HCT116 (cell line): ENCODE data around the gene ARHGAP10. TPM values are rescaled to one million over a fixed set of nuclear protein-coding genes. Genes with fewer than 3 reads are reported as not detected.

Experiments used
- ATAC-seq: fragments of 200-7000 bp; cut with Tn5 transposase; 2 replicates; pipeline ENCODE4 v1.9.1; 2020; ENCODE audit warnings: mild to moderate bottlenecking, moderate library complexity
- BruUV-seq: library from RNA; stranded (reverse); fragments of 400-500 nt; replicated peaks from 2 replicates; lab custom pipeline; 2021; lab: Mats Ljungman, UMichigan
- CTCF ChIA-PET: fragments of 300-600 bp; sonication (Branson Sonifier 250); formaldehyde crosslinking; loops from one replicate; lab custom pipeline; 2021; ENCODE audit warnings: antibody characterized with exemption; lab: Charles Lee
- POLR2A ChIA-PET: fragments of 300-600, 350-600 bp; sonication (Branson Sonifier 250); formaldehyde crosslinking; loops from one replicate; lab custom pipeline; 2021; ENCODE audit warnings: antibody characterized with exemption; lab: Charles Lee
- RAD21 ChIA-PET, 2 experiments: fragments of 300-600 bp; sonication (Branson Sonifier 250); formaldehyde crosslinking; loops; one replicate each; lab custom pipeline; 2023; ENCODE audit warnings: low total read pairs in 2 of 2; ENCODE audit not compliant: uncharacterized antibody in 2 of 2, unreplicated experiment in 2 of 2, low non-redundant PET in 1 of 2; lab: Charles Lee
- DNase-seq: peaks from one replicate; pipeline ENCODE4 v3.0.0-alpha.2; 2010; ENCODE audit warnings: low read depth, low spot score
- H2AFZ ChIP-seq: fragments of 200-600 bp; shearing (Covaris generic), sonication (generic); 2 replicates; pipeline ENCODE4 v1.6.1; 2017; ENCODE audit warnings: low read depth, mixed run types, mixed read lengths, antibody characterized with exemption, low read length; ENCODE audit not compliant: poor library complexity, severe bottlenecking
- H3K27ac ChIP-seq: 2 replicates; pipeline ENCODE4 v1.5.1; 2012; ENCODE audit warnings: low read depth, low read length
- H3K27me3 ChIP-seq: fragments of 200-600 bp; sonication (generic); 2 replicates; pipeline ENCODE4 v1.6.1; 2016; ENCODE audit warnings: mixed run types, low read length, mixed read lengths; ENCODE audit not compliant: insufficient read depth
- H3K36me3 ChIP-seq, 2 experiments: fragments of 200-500 bp in 1 of 2; fragments of 200-600 bp in 1 of 2; sonication (Bioruptor generic) in 1 of 2; sonication (generic) in 1 of 2; 2 replicates each; pipeline versions ENCODE4 v1.5.1 to v1.6.1; 2014 to 2016; ENCODE audit warnings: low read length in 2 of 2, inconsistent platforms in 1 of 2, mixed read lengths in 1 of 2, mixed run types in 1 of 2; ENCODE audit not compliant: insufficient read depth in 2 of 2, control insufficient read depth in 1 of 2
- H3K4me1 ChIP-seq, 2 experiments: fragments of 200-600 bp in 1 of 2; sonication (generic) in 1 of 2; 2 replicates each; pipeline versions ENCODE4 v1.5.1 to v1.6.1; 2012 to 2017; ENCODE audit warnings: low read length in 2 of 2, inconsistent platforms in 1 of 2, mild to moderate bottlenecking in 1 of 2, mixed read lengths in 1 of 2, mixed run types in 1 of 2, moderate library complexity in 1 of 2; ENCODE audit not compliant: insufficient read depth in 2 of 2, control insufficient read depth in 1 of 2
- H3K4me2 ChIP-seq: fragments of 200-600 bp; sonication (generic); 2 replicates; pipeline ENCODE4 v1.6.1; 2017; ENCODE audit warnings: mixed run types, low read length, mixed read lengths
- H3K4me3 ChIP-seq, 2 experiments: fragments of 200-600 bp in 1 of 2; sonication (generic) in 1 of 2; replicated peaks in 1 of 2; 2 replicates each; pipeline ENCODE4 v1.5.1; 2011 to 2016; ENCODE audit warnings: low read length in 2 of 2, control low read depth in 1 of 2, low read depth in 1 of 2, mild to moderate bottlenecking in 1 of 2, mixed read lengths in 1 of 2, mixed run types in 1 of 2
- H3K79me2 ChIP-seq: fragments of 200-600 bp; sonication (generic); 2 replicates; pipeline ENCODE4 v1.6.1; 2017; ENCODE audit warnings: mild to moderate bottlenecking, mixed run types, low read length, moderate library complexity, mixed read lengths; ENCODE audit not compliant: insufficient read depth
- H3K9ac ChIP-seq: fragments of 200-600 bp; sonication (generic); 2 replicates; pipeline ENCODE4 v1.6.1; 2016; ENCODE audit warnings: low read length, mixed read lengths
- H3K9me2 ChIP-seq: fragments of 200-600 bp; sonication (generic), shearing (Covaris generic); 2 replicates; pipeline ENCODE4 v1.6.1; 2017; ENCODE audit warnings: mixed run types, mild to moderate bottlenecking, moderate library complexity; ENCODE audit not compliant: insufficient read depth
- H3K9me3 ChIP-seq, 2 experiments: fragments of 200-500 bp in 1 of 2; fragments of 200-600 bp in 1 of 2; sonication (Bioruptor generic) in 1 of 2; sonication (generic) in 1 of 2; 2 replicates each; pipeline ENCODE4 v1.6.1; 2014 to 2017; ENCODE audit warnings: low read length in 2 of 2, mixed read lengths in 2 of 2, inconsistent platforms in 1 of 2, low read depth in 1 of 2, mild to moderate bottlenecking in 1 of 2, mixed run types in 1 of 2, moderate library complexity in 1 of 2; ENCODE audit not compliant: control insufficient read depth in 1 of 2, insufficient read depth in 1 of 2
- H4K20me1 ChIP-seq: fragments of 200-600 bp; sonication (generic), shearing (Covaris generic); 2 replicates; pipeline ENCODE4 v1.6.1; 2017; ENCODE audit warnings: mixed run types, mild to moderate bottlenecking, moderate library complexity; ENCODE audit not compliant: insufficient read depth
- ATF3 ChIP-seq: IDR thresholded peaks from 2 replicates; pipeline ENCODE4 v1.6.1; 2012
- CEBPB ChIP-seq: IDR thresholded peaks from 2 replicates; pipeline ENCODE4 v1.6.1; 2012; ENCODE audit warnings: low read depth
- CTCF ChIP-seq, 3 experiments: fragments of 200-600 bp in 1 of 3; sonication (generic) in 1 of 3; IDR thresholded peaks in 2 of 3; conservative IDR thresholded peaks in 1 of 3; 2 replicates each; pipeline ENCODE4 v1.5.1; 2012 to 2017; ENCODE audit warnings: low read depth in 2 of 3, low read length in 2 of 3, antibody characterized with exemption in 1 of 3, borderline replicate concordance in 1 of 3, control low read depth in 1 of 3, mild to moderate bottlenecking in 1 of 3, mixed read lengths in 1 of 3, mixed run types in 1 of 3, moderate library complexity in 1 of 3; ENCODE audit not compliant: insufficient read depth in 1 of 3
- EGR1 ChIP-seq: IDR thresholded peaks from 2 replicates; pipeline ENCODE4 v1.6.1; 2012; ENCODE audit warnings: low read depth
- ELF1 ChIP-seq: IDR thresholded peaks from 2 replicates; pipeline ENCODE4 v1.6.1; 2012; ENCODE audit warnings: low read depth, borderline replicate concordance
- EZH2 ChIP-seq: fragments of 200-600 bp; sonication (generic); IDR thresholded peaks from 2 replicates; pipeline ENCODE4 v1.6.1; 2017; ENCODE audit warnings: antibody characterized with exemption, mixed run types
- FOSL1 ChIP-seq: IDR thresholded peaks from 2 replicates; pipeline ENCODE4 v1.6.1; 2012; ENCODE audit warnings: low read depth
- JUND ChIP-seq: IDR thresholded peaks from 2 replicates; pipeline ENCODE4 v1.6.1; 2012
- POLR2A ChIP-seq: IDR thresholded peaks from 2 replicates; pipeline ENCODE4 v1.7.0; 2011; ENCODE audit warnings: borderline replicate concordance; ENCODE audit not compliant: insufficient read depth, insufficient read length; ENCODE audit errors: extremely low read depth
- POLR2AphosphoS5 ChIP-seq: IDR thresholded peaks from 2 replicates; pipeline ENCODE4 v1.6.1; 2011; ENCODE audit warnings: mild to moderate bottlenecking, low read depth, low read length, moderate library complexity
- RAD21 ChIP-seq: IDR thresholded peaks from 2 replicates; pipeline ENCODE4 v1.6.1; 2012; ENCODE audit warnings: low read depth, mild to moderate bottlenecking
- REST ChIP-seq: IDR thresholded peaks from 2 replicates; pipeline ENCODE4 v1.6.1; 2012; ENCODE audit warnings: low read depth
- SP1 ChIP-seq: IDR thresholded peaks from 2 replicates; pipeline ENCODE4 v1.6.1; 2012; ENCODE audit warnings: low read depth
- SRF ChIP-seq: IDR thresholded peaks from 2 replicates; pipeline ENCODE4 v1.6.1; 2012; ENCODE audit warnings: low read depth
- TCF7L2 ChIP-seq: IDR thresholded peaks from 2 replicates; pipeline ENCODE4 v1.7.0; 2011; ENCODE audit warnings: borderline replicate concordance, inconsistent platforms; ENCODE audit not compliant: insufficient read depth, insufficient read length; ENCODE audit errors: extremely low read depth
- ZBTB33 ChIP-seq: IDR thresholded peaks from 2 replicates; pipeline ENCODE4 v1.6.1; 2011; ENCODE audit warnings: mild to moderate bottlenecking, low read length, moderate library complexity; ENCODE audit not compliant: insufficient replicate concordance; ENCODE audit errors: extremely low read depth
- ZNF274 ChIP-seq: fragments of 200-500 bp; sonication (Bioruptor generic); IDR thresholded peaks from 2 replicates; pipeline ENCODE4 v1.6.1; 2014; ENCODE audit warnings: mild to moderate bottlenecking, low read depth, low read length, inconsistent platforms
- intact Hi-C: fragments of 100-400 bp; cut with micrococcal nuclease; formaldehyde crosslinking; loops from 2 replicates; pipeline ENCODE4 v1.10.0; 2022
- total RNA-seq: library from RNA; stranded (reverse); gene quantifications from one replicate; pipeline ENCODE4 v1.2.1, GENCODE V29; 2021; ENCODE audit not compliant: unreplicated experiment

Gene ARHGAP10
- total RNA-seq, 1 experiment from 2014 or later: 24.7 TPM

GRCh38 chr4:147863808-147864472 lies 132.1 kb downstream of the ARHGAP10 start:
- H3K79me2 ChIP-seq: no peaks in the 10 kb centered on the region; the same call in 1 of the 2 replicates
- no peaks in the 10 kb centered on the region for H3K9me3 ChIP-seq
- no peak overlapping the region for H3K4me2 ChIP-seq
- H3K4me3 ChIP-seq: no peak overlapping the region
- ChIA-PET RAD21 (no interaction called here), POLR2A (no interaction called here), CTCF (interaction anchor here (1.9 kb wide), 1 partner anchor 345 kb away, joined by 5 read pairs; no protein-coding TSS in a partner anchor)
- no peaks in the 10 kb centered on the region for H3K9me2 ChIP-seq
- ATAC-seq (no peak), DNase-seq (no peak)
- H4K20me1 ChIP-seq: no peaks in the 10 kb centered on the region
- BruUV-seq: no TSS peak
- no peak overlapping the region for H3K27ac ChIP-seq
- intact Hi-C loops: no loop called here
- H3K27me3 ChIP-seq: no peaks in the 10 kb centered on the region
- no peak for TF ChIP-seq POLR2AphosphoS5
- TF ChIP-seq ZBTB33: no peak
- no peak for TF ChIP-seq POLR2A
- TF ChIP-seq ZNF274: no peak
- no peak for TF ChIP-seq SRF
- TF ChIP-seq ELF1: no peak
- no peak for TF ChIP-seq REST
- no peak for TF ChIP-seq RAD21
- no peak for TF ChIP-seq CTCF (IDR thresholded peaks at IDR 0.05 in 2 of 3, conservative IDR thresholded peaks at IDR 0.05 in 1 of 3; ENCODE audit: borderline replicate concordance in 1 of 3, insufficient read depth in 1 of 3, low read depth in 2 of 3, low read length in 2 of 3)
- no peak for TF ChIP-seq EGR1
- no peak for TF ChIP-seq TCF7L2
- TF ChIP-seq SP1: no peak
- no peak for TF ChIP-seq FOSL1
- no peak for TF ChIP-seq CEBPB
- TF ChIP-seq EZH2: no peak
- no peak for TF ChIP-seq JUND
- no peak for TF ChIP-seq ATF3
- H3K36me3 ChIP-seq: no peaks in the 10 kb centered on the region
- no peaks in the 10 kb centered on the region for H3K4me1 ChIP-seq
- H2AFZ ChIP-seq: no peak overlapping the region
- no peak overlapping the region for H3K9ac ChIP-seq
